H1 (cell line): ENCODE results near the gene SGMS1. TPM values are rescaled to one million over a fixed set of nuclear protein-coding genes. Genes with fewer than 3 reads are reported as not detected.

Experiments
- BACH1 ChIP-seq: IDR thresholded peaks from 2 replicates; pipeline ENCODE4 v1.6.1; 2012; ENCODE audit warnings: low read length, improper control_type of control experiment
- CBX8 ChIP-seq: fragments of 300-800, 300-1000 bp; sonication (generic); IDR thresholded peaks from 2 replicates; pipeline ENCODE4 v1.7.1; 2016; ENCODE audit warnings: low read depth, low read length, borderline replicate concordance
- CEBPB ChIP-seq: IDR thresholded peaks from 2 replicates; pipeline ENCODE4 v1.6.1; 2012; ENCODE audit warnings: low read depth, low read length
- EGR1 ChIP-seq: IDR thresholded peaks from 2 replicates; pipeline ENCODE4 v1.6.1; 2011; ENCODE audit warnings: low read depth, low read length, borderline replicate concordance
- HDAC6 ChIP-seq: IDR thresholded peaks from one replicate; pipeline ENCODE4 v1.7.1; 2012; ENCODE audit warnings: low read depth, mild to moderate bottlenecking, inconsistent platforms, low read length, moderate library complexity
- POU5F1 ChIP-seq: IDR thresholded peaks from 2 replicates; pipeline ENCODE4 v1.6.1; 2011; ENCODE audit warnings: low read depth, mild to moderate bottlenecking, low read length, moderate library complexity
- RFX5 ChIP-seq: IDR thresholded peaks from 2 replicates; pipeline ENCODE4 v1.6.1; 2011; ENCODE audit warnings: low read depth, low read length, improper control_type of control experiment, borderline replicate concordance
- SUZ12 ChIP-seq: fragments of 200-600 bp; sonication (generic); IDR thresholded peaks from 2 replicates; pipeline ENCODE4 v1.6.1; 2012; ENCODE audit warnings: mild to moderate bottlenecking, inconsistent platforms, low read length, moderate library complexity, mixed read lengths
- TCF12 ChIP-seq: IDR thresholded peaks from 2 replicates; pipeline ENCODE4 v1.6.1; 2011; ENCODE audit warnings: low read depth, mild to moderate bottlenecking, low read length
- TEAD4 ChIP-seq: IDR thresholded peaks from 2 replicates; pipeline ENCODE4 v1.6.1; 2012; ENCODE audit warnings: low read depth, low read length, inconsistent platforms, mixed read lengths
- polyA plus RNA-seq, 7 experiments: library from polyadenylated mRNA; depleted of rRNA in 3 of 7; stranded (reverse) in 5 of 7; unstranded in 2 of 7; fragments of >200 nt in 5 of 7; fragments of 200-250 nt in 2 of 7; gene quantifications; 1 replicate in 5 of 7; 2 replicates in 1 of 7; 4 replicates in 1 of 7; pipeline versions ENCODE4 v1.2.1 to v1.2.3, GENCODE V29; 2011 to 2013; ENCODE audit warnings: missing spikeins in 2 of 7, mixed read lengths in 2 of 7
- total RNA-seq: library from RNA; stranded (reverse); fragmentation: NEBNext Ultra II Directional; extraction: Animal tissue kit (Norgen Biotek cat#: 25700); gene quantifications from 2 replicates; pipeline ENCODE4 v1.2.1, GENCODE V29; 2021

SGMS1 gene
- total and polyA plus RNA-seq, 2 of the 8 experiments (the other 6 are each of a cell fraction or from before 2014, with no cell fraction given): 6.0 to 15.6 TPM

- no peak for TF ChIP-seq TCF12
- TF ChIP-seq POU5F1: no peak
- no peak for TF ChIP-seq HDAC6
- no peak for TF ChIP-seq EGR1
- TF ChIP-seq CBX8: no peak
- TF ChIP-seq TEAD4: no peak
- TF ChIP-seq BACH1: no peak
- no peak for TF ChIP-seq RFX5
- no peak for TF ChIP-seq CEBPB
- no peak for TF ChIP-seq SUZ12
Measured at GRCh38 chr10:50635286-50635685, 11.5 kb upstream of the SGMS1 start (continued).
